Measurements from ENCODE around the gene THRB.

Gene THRB

GRCh38 chr3:24342275-24342674, 152.4 kb downstream of the THRB start:
- DNase-seq, result no peak

GRCh38 chr3:24341668-24342067, 153.0 kb downstream of the THRB start:
- DNase-seq, result no peak

GRCh38 chr3:24340966-24341365, 153.7 kb downstream of the THRB start:
- DNase-seq, result no peak

GRCh38 chr3:24340161-24340560, 154.5 kb downstream of the THRB start:
- DNase-seq, result no peak

DNA sequence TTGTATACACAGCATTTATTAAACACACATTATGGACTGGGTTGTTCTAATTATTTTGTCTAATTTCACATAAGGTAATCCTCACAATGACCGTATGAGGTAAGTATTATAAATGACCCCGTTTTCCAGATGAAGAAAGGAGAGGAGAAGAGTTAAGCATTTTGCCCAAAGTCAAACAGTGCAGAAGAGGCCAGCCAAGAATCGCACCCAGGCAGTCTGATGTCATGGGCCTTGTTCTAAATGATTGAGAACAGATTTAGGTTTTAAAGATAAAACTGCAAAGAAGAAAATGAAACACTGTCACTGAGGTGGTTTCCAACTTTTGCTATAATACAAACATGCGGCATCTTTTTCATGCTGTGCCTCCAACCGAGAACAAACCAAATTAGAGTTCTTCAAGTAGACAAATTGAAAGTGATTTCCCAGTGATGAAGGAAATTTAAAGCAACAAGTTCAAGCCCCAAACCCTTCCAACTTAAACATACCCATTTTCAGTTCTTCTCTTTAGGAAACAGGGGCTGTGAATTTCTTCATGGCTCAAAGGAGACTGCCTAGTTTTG, 155.3 kb downstream of the THRB start:
- DNase-seq, result no peak

DNA sequence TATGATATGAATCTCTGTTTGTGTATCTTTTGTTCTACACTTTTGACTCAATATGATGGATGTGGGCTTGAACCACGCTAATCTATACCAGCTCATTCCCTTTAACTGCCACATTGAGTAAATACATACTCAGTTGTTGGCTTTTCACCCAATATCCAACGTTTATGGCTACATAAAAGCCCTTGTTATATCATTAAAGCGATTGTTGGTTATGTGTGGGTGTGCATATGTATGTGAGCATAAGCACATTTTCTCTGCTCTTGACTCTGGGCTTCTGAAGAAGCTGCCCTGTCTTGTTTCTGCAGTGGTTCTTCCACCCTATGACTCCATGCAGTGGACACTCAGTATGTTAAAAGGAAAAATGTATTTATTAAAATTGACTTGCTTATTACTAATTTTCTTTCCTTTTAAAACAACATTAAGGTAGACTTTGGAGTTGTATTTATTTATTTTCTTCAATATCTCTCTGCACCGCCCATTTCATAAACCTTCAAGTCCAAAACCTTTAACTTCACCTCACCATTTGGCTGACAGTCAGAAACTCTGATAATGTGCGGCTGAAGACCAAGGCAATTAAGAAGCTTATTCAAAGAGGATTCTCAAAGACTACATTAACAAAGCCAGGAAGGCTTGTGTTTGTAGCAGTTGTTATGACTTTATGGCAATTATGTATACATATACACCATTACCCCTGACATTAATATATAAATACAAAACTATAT, 156.1 kb downstream of the THRB start:
- no peak for DNase-seq

DNA sequence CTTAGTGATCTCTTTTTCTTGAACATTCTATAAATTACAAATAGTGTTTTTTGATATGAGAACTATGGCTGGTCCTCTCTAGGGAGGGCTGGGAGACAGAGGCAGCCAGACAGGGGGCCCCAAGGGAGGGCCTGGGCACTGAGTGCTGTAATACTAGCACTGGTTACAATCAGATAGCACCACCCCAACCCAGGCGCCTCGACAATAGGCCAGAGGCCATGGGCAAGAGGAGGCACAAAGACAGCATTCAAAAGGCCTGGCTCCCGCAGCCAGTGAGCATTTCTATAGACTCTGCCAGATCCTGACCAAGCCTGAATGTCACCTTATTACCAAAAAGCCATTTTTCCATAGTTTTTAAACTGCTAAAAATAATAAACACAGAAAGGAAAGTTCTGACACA, 158.5 kb downstream of the THRB start:
- no peak for DNase-seq

GRCh38 chr3:24332092-24332491, 162.6 kb downstream of the THRB start:
- DNase-seq, result no peak

DNA sequence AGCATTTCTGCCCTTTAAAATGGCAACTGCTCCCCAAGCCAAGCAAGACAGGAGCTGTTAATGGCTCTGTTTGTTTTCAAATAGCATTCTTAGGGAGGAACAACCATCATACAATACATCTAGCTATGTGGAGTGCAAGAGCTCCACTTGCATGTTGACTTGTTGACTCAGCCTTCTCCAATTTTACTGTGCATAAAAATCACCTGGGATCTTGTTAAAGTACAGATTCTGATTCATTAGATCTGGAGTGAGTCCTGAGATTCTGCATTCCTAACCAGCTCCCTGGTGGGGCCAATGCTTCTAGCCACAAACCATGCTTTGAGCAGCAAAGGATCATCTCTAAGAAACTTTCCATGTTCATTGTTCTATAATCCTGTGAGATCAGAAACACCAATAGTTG, 171.4 kb downstream of the THRB start:
- DNase-seq, result no peak

DNA sequence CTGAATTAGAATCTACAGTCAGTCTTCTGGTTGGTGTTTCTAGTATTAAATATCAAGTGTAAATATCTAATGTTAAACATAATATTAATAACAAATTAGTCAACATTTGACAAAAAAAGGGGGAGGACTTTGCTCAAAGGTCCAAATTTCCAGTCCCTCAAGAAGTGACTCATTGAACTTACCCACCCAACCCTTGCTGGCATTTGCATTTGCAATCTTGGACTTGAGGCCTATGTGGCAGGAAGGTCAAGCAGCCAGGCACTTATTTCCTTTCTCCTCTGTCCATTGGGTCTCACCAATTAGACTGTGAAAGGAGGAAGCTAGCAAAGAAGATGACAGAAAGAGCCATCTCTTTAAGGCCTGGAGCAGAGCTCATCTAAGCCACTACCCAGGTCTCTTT, 174.0 kb downstream of the THRB start:
- DNase-seq, result no peak

GRCh38 chr3:24318677-24319287, 175.9 kb downstream of the THRB start:
- no peak for DNase-seq

DNA sequence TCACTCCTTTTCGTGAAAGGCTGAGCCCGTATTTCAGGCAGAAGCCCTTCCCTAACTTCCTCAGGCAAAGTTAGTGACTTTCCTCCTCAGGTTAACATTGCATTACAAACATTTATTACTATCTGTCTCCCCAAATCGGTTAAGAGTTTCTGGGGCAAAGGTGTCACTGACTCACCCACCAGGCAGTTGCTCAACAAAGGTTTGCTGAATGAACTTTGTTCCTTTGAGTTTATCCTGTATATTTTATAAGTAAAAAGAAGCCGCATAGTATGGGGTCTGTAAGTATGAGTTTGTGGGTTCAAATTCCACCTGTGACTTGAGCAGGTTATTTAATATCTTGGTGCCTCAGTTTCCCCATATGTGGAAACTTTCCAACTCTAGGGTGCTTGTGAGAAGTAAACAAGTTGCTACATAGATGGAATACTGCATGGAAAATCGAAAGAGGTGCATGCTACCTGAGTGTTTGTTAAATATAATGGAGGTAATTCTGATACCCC, 177.7 kb downstream of the THRB start:
- DNase-seq, result no peak

DNA sequence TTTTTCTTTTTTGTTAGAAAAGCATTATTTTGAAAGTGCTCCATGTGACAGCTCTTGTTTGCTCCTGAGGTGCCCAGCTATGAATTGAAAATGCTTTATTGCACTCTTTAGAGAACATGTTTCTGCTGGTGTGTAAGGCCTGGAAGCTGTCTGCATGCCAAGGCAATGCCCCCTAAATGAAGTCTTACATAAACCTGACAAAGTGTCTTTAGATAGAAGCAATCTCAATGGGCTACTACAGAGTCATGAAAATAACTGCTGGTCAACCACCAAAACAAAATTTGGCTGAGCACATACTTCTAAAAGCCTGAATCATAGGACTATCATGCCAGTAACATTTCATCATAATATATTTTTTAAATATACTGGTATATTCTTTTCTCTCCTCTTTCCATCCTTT, 178.7 kb downstream of the THRB start:
- no peak for DNase-seq

GRCh38 chr3:24315356-24315755, 179.3 kb downstream of the THRB start:
- DNase-seq, result no peak

DNA sequence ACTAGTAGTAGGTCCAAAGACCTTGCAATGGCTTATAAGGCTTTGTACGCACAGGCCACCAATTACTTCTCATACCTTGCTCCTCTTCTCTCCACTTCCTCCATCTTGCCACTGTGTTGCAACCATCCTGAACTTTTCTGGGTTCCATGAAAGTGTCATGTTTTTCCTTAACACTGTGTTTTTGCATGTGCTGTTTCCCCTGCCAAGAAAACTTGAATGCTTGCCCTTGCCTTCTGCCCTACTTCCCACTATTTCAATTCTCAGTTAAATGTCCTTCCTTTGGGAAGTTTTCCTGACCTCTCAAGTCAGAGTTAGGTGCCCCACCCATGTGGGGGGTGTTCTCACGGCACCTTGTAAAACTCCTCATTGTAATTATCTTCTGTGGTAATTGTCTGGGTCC, 182.8 kb downstream of the THRB start:
- no peak for DNase-seq

DNA sequence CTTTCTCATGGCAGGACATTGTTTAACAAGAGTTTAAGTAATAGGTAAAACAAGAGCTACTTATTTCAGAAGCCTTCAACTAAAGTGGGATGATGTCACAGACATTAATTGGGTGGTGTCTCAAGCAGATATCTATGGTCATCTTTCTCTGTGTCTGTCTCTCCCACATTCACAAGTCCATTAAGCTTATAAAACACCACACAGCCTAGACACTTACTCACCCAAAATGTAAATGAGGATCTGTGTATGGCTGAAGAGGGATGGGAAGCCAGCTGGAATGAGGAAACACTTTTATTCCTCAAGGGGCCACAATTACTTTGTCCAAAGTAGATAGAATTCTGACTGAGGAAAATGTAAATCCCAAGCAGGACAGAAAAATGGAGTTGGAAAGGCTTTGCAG, 183.8 kb downstream of the THRB start:
- no peak for DNase-seq

DNA sequence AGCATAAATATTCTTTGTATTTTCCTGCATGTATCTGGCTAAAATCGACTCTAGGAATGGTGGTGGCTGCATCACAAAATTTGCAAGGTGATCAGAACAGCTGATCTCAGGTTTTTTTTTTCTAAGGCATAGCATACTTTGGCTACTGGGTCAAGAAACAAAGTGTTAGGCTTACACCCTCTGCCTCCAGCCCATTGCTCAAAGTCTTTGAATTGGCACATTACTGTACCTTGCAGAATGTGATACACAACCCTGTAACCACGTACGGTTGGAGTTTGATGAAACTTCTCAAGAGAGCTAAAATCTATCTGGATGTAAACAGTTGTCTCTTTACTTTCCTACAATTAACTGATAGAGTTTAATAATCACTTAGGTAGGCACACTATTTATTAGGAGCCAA, 188.1 kb downstream of the THRB start:
- DNase-seq, result no peak

DNA sequence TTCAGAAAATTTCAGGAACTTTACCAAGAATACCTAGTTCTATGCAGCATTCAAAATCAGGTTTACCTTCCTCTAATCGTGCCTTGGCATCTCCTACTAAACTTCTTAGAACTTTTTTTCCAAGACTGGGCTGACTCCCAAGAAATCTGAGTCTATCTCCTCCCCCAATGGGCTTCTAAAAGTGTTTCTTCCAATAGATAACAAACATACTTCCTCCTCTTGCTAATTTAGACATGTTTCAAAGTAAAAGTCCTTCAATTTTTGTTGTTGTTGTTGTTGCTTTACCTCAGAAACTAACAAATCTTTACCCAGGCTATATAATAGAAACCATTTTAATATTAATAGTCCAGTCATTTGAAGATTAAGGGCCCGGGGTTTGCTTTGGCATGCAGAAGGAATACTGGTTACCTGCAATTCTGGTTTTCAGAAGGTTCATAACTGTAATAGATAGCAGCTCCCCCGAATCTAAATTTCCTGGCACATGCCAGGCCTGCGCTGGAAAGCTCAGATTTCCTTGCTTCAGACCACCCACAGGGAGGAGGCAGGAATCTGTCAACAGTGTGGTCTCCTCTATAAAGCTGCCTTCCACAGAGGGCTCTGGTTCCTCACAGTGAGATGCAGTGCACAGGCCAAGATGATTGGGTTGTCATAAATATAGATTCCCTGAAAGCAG, 188.7 kb downstream of the THRB start:
- no peak for DNase-seq

GRCh38 chr3:24303057-24303754, 191.4 kb downstream of the THRB start:
- no peak for DNase-seq

- no peak for DNase-seq
Measured at GRCh38 chr3:24302396-24302795, 192.3 kb downstream of the THRB start.

DNA sequence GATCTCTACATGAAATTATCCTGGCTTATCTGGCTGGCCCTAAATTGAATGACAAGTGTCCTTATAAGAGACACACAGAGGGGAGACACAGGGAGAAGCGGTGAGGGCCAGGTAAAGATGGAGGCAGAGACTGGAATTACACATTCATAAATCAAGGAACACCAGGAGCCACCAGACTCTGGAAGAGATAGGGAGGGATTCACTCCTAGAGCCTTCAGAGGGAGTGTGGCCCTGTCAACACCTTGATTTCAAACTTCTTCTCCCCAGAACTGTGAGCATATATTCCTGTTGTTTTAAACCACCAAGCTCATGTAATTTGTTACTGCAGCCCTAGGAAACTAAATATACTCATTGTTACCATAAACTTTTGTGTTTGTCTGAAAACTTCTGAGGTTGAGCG, 193.7 kb downstream of the THRB start:
- DNase-seq, result no peak

DNA sequence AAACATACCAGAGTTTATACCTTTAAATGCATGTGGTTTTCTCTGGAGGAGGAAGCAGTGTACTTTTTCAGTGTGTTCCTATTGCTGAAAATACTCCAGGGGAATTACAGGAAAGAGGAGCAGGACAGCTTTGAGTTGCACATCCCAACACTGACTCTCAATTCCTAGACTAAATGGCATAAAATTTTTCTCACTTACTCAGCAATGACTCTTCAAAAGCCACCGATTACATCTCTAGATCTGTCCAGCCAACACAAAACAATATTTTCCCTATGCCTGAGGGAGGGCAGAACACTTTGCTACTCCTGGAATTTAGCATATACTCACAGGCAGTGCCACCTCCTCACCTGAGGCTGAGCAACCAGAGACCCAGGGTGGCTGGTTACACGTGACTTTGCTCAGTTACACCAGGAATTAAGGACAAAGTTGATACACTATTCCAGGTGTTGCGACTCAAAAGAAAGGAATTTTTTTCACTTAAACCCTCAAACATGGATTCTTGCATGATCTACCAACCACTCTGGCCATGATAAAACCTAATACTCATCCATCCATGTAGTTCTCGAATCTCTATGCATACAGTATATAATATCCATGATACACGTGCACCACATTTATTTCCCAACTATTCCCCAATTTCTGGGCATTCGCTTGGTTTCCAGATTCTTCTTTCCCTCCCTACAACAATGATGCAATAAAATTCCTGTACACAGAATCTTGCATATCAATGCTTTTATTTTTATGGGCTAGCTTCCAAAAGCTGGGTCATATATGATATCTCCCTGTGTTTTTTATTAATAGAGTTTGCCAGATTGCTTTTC, 194.6 kb downstream of the THRB start:
- DNase-seq, result no peak
